ENCODE measurements around the gene MT1F.
"Not testable (repeated sequence)": the region's sequence is repeated elsewhere in the genome, so short reads cannot be mapped to it uniquely, and the experiment has no call there.

MT1F gene

DNA sequence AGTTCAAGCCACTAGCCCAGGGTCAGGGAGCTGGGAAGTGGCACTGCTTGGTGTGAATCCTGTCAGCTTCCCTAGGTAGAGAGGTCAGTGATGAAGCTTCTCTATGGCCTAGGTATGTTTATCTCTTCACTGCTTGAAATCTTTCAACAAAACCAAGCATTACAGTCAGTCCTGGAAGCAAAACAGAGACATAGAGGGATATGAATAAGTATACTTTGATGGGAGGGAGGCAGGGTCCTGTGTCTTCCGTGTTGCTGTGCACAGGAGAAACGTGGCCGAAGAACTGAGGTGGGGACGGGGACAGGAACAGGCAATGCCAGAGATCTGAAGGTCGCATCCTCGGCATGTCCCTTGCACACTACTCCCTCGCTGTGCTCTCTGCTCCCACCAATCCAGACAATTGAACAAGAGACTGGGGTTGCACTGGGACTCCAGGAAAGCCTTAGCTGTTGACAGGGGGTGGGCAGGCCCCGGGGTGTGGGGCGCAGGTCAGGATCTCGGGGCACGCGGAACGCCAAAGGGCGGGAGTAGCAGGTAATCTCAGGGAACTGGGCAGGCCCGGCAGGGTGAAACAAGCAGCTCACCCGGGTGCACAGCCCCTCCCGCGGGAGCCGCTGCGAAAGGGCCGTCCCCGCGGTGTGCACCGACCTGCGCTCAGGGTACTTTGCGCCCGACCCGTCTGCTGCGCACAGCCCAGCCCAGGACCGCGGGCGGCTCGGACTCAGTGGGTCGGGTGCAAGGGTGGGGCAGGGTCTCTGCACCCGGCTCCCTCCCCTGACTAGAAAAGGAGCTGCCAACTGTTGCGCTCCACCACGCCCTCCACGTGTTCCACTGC is 11.5 kb downstream of the MT1F start, which contains the start of gene MT1H:
MT1H (plus strand) TSS at position 810 of the 835 bp plus-strand sequence. CDS start 71 bp downstream, outside the sequence.
- TF ChIP-seq, protein P1, sequence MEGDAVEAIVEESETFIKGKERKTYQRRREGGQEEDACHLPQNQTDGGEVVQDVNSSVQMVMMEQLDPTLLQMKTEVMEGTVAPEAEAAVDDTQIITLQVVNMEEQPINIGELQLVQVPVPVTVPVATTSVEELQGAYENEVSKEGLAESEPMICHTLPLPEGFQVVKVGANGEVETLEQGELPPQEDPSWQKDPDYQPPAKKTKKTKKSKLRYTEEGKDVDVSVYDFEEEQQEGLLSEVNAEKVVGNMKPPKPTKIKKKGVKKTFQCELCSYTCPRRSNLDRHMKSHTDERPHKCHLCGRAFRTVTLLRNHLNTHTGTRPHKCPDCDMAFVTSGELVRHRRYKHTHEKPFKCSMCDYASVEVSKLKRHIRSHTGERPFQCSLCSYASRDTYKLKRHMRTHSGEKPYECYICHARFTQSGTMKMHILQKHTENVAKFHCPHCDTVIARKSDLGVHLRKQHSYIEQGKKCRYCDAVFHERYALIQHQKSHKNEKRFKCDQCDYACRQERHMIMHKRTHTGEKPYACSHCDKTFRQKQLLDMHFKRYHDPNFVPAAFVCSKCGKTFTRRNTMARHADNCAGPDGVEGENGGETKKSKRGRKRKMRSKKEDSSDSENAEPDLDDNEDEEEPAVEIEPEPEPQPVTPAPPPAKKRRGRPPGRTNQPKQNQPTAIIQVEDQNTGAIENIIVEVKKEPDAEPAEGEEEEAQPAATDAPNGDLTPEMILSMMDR (IDR thresholded peaks at IDR 0.05), result no peak
- no peak within 1 kb of the TSS for H3K4me3 ChIP-seq
- H3K36me3 ChIP-seq, result no peaks in the 10 kb centered on the region
- peaks cover 0 to 21% (median 17%) of the 10 kb centered on the region in 4 donors for H3K4me1 ChIP-seq
- H3K27ac ChIP-seq, result no peak within 1 kb of the TSS
- no peak for DNase-seq
- H3K27me3 ChIP-seq, result peaks cover 3 to 86% of the 10 kb centered on the region in 2 donors
- H3K9me3 ChIP-seq, result no peaks in the 10 kb centered on the region
- intact Hi-C loops (cut with DNase I; ENCODE audit: low total_unique reads), result loop anchor here (5.0 kb wide), 1 partner anchor 33 kb away; no protein-coding TSS in a partner anchor

GRCh38 chr16:56669840-56670619 is 12.3 kb downstream of the MT1F start:
- no peak overlapping the region for H3K4me3 ChIP-seq
- no peak for DNase-seq
- peaks cover 0 to 21% (median 17%) of the 10 kb centered on the region in 4 donors for H3K4me1 ChIP-seq
- TF ChIP-seq, protein P1 (IDR thresholded peaks at IDR 0.05), result no peak
- no peak overlapping the region for H3K27ac ChIP-seq
- no peaks in the 10 kb centered on the region for H3K36me3 ChIP-seq
- intact Hi-C loops (cut with DNase I; ENCODE audit: low total_unique reads), result loop anchor here (5.0 kb wide), 1 partner anchor 32 kb away; no protein-coding TSS in a partner anchor
- H3K9me3 ChIP-seq, result no peaks in the 10 kb centered on the region
- H3K27me3 ChIP-seq, result peaks cover 3 to 86% of the 10 kb centered on the region in 2 donors

GRCh38 chr16:56670620-56670934 is 12.8 kb downstream of the MT1F start:
- Histone ChIP-seq H3K27ac (no peak overlapping the region), H3K4me3 (no peak overlapping the region)
- TF ChIP-seq, protein P1 (IDR thresholded peaks at IDR 0.05), result no peak

DNA sequence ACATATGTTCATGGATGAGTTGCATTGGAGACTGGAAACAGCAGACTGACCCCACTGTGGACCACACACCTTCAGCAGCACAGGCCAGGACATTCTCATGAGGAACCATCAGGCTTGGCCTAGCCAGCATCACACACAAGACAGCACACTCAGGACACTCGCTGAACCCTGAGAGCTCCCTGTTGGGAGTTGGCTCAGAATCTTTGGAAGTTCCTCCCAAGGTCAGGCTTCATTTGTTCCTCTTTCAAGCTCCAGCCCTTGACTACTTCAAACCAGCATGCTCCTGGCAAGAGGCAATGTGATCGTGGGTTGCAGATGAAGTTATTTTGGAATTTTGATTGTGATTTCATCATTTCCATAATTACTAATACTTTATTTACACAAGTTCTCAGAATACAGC is 13.9 kb downstream of the MT1F start:
- intact Hi-C loops (cut with DNase I; ENCODE audit: low total_unique reads), result not testable (repeated sequence)

More at GRCh38 chr16:56670620-56670934, 12.8 kb downstream of the MT1F start:
- no peaks in the 10 kb centered on the region for H3K36me3 ChIP-seq
- intact Hi-C loops (cut with DNase I; ENCODE audit: low total_unique reads), result no loop called here
- H3K4me1 ChIP-seq, result peaks cover 0 to 23% (median 18%) of the 10 kb centered on the region in 4 donors
- H3K9me3 ChIP-seq, result no peaks in the 10 kb centered on the region
- peaks cover 3 to 87% of the 10 kb centered on the region in 2 donors for H3K27me3 ChIP-seq
- no peak for DNase-seq

GRCh38 chr16:56672171-56672570 is 14.4 kb downstream of the MT1F start:
- DNase-seq; intact Hi-C loops (cut with DNase I; ENCODE audit: low total_unique reads); H3K36me3 ChIP-seq; H3K27ac ChIP-seq; H3K4me3 ChIP-seq; H3K9me3 ChIP-seq: not testable (repeated sequence)
- H3K27me3 ChIP-seq, result peaks cover 3 to 80% of the 10 kb centered on the region in 2 donors
- peaks cover 0 to 31% (median 24%) of the 10 kb centered on the region in 4 donors for H3K4me1 ChIP-seq

More for the DNA sequence above, 13.9 kb downstream of the MT1F start:
- H3K27me3 ChIP-seq, result peaks cover 3 to 85% of the 10 kb centered on the region in 2 donors
- not testable (repeated sequence) for H3K27ac ChIP-seq, H3K4me3 ChIP-seq, H3K36me3 ChIP-seq, H3K9me3 ChIP-seq, DNase-seq
- H3K4me1 ChIP-seq, result peaks cover 0 to 31% (median 25%) of the 10 kb centered on the region in 4 donors

DNA sequence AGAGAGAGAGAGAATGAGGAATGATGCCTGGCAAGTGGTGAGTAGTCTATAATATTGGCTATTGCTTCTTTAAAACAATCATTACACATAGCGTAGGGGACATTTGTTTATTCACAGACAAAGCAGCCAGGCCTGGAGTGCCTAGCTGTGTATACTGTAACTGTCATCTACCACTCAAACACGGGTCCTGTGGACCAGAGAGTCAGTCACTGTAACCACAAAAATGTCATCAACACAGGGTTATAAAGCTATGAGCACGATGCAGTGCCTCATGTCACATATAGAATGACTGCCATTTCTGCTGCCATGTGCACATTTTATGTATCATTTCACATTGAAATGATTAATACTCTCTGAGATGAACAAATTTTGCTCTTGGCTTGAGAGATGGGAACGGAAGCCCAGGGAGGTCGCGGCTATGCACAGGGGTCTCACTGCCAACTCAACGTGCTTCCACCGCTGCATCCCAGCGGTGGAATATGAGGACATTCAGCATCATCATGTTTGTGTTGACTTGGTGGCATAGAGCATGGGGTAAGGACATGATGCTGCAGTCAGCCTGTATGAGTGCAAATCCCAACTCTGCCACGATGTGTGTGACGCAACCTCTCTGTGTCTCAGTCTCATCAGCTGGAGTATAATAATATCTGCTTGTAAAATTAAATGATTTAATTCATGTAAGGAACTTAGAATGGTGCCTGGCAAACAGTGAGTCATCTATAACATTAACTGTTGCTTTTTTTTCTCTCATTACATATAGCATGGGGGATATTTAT is 15.2 kb downstream of the MT1F start:
- Histone ChIP-seq H3K36me3 (no peaks in the 10 kb centered on the region), H3K9me3 (no peaks in the 10 kb centered on the region), H3K4me3 (no peak overlapping the region), H3K4me1 (peaks cover 0 to 27% (median 18%) of the 10 kb centered on the region in 4 donors), H3K27ac (no peak overlapping the region), H3K27me3 (peaks cover 3 to 72% of the 10 kb centered on the region in 2 donors)
- TF ChIP-seq, protein P1 (IDR thresholded peaks at IDR 0.05), result no peak
- intact Hi-C loops (cut with DNase I; ENCODE audit: low total_unique reads), result no loop called here
- DNase-seq, result no peak

All from tibial artery (tissue), 4 donors.